PFSK-1 (cell line): ENCODE measurements around the gene UBAC2.

Source experiments
- POLR2AphosphoS5 ChIP-seq: IDR thresholded peaks from 2 replicates; pipeline ENCODE4 v1.6.1; 2012; ENCODE audit warnings: low read depth, mild to moderate bottlenecking, control low read depth, low read length, moderate library complexity
- TAF1 ChIP-seq: IDR thresholded peaks from 2 replicates; pipeline ENCODE4 v1.6.1; 2012; ENCODE audit warnings: low read length, control low read depth, borderline replicate concordance; ENCODE audit not compliant: insufficient read depth
- TF ChIP-seq, protein P1 (sequence below), 2 experiments: IDR thresholded peaks; 2 replicates each; pipeline versions ENCODE4 v1.6.1 to v1.8.0; 2011 to 2012; ENCODE audit warnings: low read depth in 2 of 2, low read length in 2 of 2, control low read depth in 1 of 2, inconsistent platforms in 1 of 2, mild to moderate bottlenecking in 1 of 2, moderate library complexity in 1 of 2; ENCODE audit not compliant: insufficient read depth in 1 of 2

DNA sequence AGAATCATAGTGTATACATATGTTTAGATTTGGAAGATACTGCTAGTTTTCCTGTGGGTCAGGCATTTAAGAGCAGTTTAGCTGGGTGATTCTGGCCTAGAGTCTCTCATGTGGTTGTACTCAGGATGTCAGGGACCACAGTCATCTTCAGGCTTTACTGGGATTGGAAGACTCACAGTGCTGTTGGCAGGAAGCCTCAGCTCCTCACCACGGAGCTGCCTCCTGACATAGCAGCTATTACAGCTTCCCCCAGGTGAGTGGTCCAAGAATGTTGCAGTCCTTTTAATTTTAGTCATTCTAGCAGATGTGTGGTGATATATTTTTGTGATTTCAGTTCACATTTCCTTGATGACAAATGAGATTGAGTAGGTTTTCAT, 74.4 kb downstream of the UBAC2 start:
- TF ChIP-seq POLR2AphosphoS5 (no peak), TAF1 (no peak)
- TF ChIP-seq, protein P1, sequence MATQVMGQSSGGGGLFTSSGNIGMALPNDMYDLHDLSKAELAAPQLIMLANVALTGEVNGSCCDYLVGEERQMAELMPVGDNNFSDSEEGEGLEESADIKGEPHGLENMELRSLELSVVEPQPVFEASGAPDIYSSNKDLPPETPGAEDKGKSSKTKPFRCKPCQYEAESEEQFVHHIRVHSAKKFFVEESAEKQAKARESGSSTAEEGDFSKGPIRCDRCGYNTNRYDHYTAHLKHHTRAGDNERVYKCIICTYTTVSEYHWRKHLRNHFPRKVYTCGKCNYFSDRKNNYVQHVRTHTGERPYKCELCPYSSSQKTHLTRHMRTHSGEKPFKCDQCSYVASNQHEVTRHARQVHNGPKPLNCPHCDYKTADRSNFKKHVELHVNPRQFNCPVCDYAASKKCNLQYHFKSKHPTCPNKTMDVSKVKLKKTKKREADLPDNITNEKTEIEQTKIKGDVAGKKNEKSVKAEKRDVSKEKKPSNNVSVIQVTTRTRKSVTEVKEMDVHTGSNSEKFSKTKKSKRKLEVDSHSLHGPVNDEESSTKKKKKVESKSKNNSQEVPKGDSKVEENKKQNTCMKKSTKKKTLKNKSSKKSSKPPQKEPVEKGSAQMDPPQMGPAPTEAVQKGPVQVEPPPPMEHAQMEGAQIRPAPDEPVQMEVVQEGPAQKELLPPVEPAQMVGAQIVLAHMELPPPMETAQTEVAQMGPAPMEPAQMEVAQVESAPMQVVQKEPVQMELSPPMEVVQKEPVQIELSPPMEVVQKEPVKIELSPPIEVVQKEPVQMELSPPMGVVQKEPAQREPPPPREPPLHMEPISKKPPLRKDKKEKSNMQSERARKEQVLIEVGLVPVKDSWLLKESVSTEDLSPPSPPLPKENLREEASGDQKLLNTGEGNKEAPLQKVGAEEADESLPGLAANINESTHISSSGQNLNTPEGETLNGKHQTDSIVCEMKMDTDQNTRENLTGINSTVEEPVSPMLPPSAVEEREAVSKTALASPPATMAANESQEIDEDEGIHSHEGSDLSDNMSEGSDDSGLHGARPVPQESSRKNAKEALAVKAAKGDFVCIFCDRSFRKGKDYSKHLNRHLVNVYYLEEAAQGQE (IDR thresholded peaks at IDR 0.05; ENCODE audit: insufficient read depth in 1 of 2, low read depth in 2 of 2, low read length in 2 of 2): no peak
